ENCODE data around the gene DNAL4.
"Not testable (repeated sequence)": the region's sequence is repeated elsewhere in the genome, so short reads cannot be mapped to it uniquely, and the experiment has no call there.

The DNAL4 gene

GRCh38 chr22:38826801-38827200, 32.9 kb upstream of the DNAL4 start:
- DNase-seq = no peak

GRCh38 chr22:38826386-38826785, 32.4 kb upstream of the DNAL4 start:
- no peak for DNase-seq

DNA sequence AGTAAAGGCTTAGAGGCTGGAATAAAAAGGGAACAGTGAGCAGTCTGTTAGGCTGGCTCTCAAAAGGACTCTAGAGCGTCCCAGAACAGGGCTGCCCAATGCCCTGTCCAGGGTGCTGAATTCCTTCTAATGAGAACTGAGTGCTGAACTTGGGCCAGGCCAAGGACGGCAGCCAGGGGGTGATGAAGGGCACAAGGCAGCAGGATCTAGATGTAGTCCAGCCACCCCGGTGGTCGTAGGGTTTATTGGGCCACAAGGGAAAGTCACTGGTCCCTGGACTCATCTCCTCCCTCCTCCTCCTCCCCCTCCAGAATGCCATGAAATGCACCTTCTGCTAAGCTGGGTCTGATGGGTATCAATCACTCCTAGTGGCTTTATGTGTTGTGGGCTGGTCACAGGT, 30.6 kb upstream of the DNAL4 start:
- DNase-seq = peak; percentile 78

DNA sequence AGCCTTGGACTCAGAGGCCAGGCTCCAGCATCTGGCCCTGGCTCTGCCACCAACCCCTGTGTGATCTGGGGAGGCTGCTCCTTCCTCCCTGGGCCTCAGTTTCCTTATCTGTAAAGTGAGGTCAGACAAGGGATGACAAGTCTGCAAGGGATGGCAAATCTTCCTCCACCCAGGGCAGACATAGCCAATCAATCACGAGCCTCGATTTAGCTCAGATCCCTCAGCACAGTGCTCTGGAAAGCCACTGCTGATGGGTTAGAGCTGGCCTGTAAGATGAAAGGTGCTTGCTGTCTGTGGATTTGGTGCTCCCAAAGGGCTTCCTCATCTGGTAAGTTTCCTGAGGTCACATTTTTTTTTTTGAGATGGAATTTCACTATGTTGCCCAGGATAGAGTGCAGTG, 29.7 kb upstream of the DNAL4 start:
- no peak for DNase-seq

DNA sequence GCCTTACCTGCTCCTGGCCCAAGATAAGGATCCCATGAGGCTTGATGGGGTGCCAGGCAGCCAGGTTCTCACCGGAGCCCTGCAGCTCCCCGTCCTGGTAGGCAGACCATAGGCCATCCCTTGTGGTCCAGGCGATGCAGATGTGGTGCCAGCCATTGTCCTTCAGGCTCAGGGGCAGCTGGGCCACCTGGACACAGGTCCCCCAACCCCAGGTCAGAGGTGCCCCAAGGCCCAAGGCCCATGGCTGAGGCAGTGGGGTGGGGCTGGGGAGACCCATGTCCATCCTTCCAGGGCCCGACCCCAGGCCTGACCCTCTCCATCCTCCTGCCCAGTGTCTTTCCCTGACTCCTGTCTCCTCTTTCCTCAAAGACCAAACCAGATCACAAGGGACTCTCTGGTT, 29.1 kb upstream of the DNAL4 start:
- no peak for DNase-seq

DNA sequence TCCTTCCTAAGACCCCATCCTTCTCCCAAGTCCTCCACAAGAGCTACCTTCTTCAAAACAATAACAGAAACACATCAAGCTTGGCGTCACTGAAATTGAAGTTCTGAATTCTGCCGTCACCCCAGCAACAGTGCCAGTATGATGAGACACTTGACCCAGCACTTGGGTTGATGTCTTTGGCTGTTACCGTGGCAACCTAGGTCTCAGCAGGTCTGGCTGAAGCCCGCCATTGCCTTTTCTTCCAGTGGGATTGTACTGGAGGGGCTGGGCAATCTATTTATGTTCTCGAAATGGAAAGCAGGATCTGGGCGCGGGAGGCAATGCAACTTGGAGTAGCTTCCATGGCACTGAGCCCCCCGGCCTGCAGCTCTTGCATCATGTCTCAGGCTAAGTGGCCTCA, 26.1 kb upstream of the DNAL4 start:
- no peak for DNase-seq

DNA sequence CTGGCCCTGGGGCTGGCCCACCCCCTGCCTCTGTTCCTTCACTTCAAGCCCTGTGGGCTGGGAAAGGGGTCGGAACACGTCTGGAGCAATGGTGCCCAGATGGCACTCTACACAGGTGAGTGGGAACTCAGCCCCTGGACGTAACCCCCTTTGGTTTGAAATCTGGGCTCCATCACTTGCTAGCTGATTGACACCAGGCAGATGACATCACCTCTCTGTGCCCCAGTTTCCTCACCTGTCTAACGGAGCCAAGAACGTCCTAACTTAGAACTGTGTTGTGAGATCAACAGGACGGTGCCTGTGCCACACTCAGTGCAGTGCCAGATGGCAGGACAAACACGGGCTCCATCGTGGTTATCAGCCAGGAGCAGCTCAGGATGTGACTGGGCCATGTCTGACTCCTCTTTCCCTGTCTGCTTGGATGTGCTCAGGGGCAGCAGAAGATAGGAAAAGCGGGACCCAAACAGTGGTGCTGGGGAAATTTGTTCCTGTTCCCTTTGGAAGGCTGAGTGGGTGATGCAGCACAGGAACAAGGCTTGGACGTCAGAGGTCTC, 25.5 kb upstream of the DNAL4 start:
- DNase-seq = no peak

- no peak for DNase-seq
Measured at GRCh38 chr22:38817196-38817595, 23.3 kb upstream of the DNAL4 start.

- no peak for DNase-seq
Measured at GRCh38 chr22:38815842-38816241, 21.9 kb upstream of the DNAL4 start.

DNA sequence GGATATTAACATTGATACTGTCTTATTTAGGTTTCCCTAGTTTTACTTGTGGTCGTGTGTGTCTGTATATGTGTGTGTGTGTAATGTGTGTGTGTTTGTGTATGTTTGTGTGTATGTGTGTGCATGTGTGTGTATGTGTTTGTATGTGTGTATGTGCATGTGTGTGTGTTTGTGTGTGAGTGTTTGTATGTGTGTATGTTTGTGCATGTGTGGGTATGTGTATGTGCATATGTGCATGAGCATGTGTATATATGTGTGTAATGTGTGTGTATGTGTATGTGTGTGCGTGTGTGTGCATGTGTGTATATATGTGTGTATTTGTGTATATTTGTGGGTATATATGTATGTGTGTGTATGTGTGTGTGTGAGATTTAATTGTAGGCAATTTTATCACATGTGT, 17.3 kb upstream of the DNAL4 start:
- DNase-seq = no peak

GRCh38 chr22:38805041-38805593, 11.2 kb upstream of the DNAL4 start:
- DNase-seq = not testable (repeated sequence)

GRCh38 chr22:38802671-38803121, 8.8 kb upstream of the DNAL4 start:
- DNase-seq = no peak

DNA sequence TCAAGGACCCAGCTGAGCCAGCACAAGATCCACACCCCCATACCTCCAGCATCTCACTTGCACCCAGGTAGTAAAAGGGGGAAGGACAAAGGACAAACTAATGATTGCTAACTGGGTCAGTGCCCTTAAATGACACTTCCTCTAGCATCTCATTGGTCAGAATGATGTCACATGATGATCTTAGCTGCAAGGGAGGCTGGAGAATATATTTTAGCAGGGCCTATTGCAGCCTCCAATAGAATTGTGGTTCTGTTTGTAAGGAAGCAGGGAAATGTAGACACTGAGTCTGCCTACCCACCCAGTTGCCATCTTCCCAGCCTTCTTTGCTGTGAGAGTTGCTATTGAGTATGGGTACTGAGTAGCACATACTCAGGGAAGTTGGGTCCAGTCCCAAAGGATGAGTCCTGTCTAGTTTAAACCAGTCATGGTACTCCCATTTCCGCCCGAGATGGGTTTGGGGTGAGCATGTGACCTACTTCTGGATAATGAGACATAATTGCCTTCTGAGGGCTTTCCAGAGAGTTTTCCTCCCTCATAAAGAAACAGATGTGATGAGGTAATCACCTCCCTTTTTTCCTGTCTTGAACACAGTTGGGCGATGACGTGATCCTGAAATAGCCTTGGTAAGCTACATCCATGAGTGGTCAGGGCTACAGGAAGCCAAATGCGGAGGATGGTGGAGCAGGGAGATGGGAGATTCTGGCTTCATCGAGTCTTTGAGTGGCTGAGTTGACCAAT, 5.5 kb upstream of the DNAL4 start:
- DNase-seq = no peak

DNA sequence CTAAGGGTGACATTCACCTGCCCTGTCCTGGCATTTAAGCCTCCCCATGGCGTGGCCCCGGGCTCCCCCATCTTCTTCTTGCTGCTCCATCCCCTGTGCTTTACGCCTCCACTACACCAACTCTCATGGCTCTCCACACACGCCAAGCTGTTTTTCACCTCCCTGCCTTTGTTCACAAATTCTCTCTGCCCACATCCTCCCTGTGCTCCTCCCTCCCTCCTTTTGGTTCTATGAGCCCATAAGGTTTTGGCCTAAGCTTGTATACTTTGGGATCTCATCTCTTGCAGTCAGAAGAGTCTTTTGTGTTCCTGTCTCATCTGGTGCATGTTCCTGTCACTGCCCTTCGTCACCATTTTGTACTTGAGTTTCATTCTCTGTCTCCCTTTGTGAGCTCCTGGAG, 4.6 kb upstream of the DNAL4 start:
- DNase-seq = no peak

DNA sequence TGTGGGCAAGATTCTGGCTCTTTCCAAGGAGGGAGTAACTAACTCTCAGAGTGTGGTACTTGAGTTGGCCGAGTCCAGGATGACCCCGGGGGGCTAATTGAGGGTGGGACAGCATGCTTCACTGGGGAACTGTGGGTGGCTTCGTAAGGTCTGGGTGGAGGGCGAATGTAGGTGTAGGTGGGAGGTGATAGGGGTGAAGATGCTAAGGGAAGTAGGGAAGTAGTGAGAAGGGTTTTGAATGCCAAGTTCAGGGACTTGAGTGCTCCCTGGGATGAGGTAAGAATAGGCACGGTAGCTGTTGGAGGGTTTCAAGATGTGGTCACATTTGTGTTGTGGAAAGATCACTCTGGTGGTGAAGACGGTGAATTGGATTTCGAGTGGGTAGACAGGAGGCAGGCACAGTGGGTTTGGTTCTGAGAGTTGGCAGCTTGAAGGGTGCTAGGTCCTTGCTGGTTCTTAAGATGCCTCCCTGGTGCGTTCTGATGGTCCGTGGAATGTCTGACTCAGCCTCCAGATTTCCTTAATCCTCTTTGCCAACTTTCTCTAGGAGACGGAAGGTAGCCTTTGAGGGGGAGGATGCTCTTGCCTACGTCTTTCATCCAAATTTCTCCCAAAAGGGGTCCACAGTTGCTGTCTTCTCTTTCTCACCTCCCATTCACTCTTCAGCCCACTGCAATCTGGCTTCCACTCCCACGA, 2.5 kb upstream of the DNAL4 start:
- DNase-seq = no peak

- no peak for DNase-seq
Measured at GRCh38 chr22:38795569-38795968, 1.6 kb upstream of the DNAL4 start.

- no peak for DNase-seq
Measured at GRCh38 chr22:38793317-38793716, 626 bp downstream of the DNAL4 start.

DNA sequence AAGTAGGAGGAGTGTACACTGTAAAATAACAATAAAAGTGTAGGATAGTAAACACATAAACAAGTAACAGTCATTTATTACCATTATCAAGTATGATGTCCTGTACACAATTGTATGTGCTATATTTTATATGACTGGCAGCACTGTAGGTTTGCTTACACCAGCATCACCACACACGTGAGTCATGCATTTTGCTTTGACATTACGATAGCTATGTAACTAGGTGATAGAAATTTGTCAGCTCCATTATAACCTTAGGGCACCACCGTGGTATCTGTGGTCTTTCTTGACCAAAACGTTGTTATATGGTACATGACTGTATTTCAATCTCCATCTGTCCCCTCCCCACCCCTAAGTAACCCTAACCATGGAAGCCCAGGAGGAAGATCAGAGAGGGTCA, 1.1 kb downstream of the DNAL4 start:
- no peak for DNase-seq

GRCh38 chr22:38789606-38790005, 4.3 kb downstream of the DNAL4 start:
- no peak for DNase-seq

DNA sequence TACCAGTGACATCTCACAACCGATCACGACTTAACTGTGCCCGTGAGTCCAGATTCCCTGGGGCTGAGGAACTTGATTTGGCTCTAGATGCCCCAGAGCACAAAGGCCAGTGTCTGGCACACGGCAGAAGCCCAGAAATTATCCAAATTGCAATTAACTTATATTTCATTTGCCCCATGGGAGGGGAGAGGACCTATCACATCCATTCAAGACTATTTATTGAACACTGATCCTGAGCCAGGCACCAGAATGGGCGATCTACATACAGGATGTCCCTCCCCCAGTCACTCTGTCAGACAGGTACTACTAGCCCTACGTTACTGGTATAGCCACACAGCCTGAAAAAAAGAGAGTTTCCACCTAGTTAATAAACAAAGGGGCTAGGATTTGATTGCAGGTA, 5.1 kb downstream of the DNAL4 start:
- DNase-seq = no peak

DNA sequence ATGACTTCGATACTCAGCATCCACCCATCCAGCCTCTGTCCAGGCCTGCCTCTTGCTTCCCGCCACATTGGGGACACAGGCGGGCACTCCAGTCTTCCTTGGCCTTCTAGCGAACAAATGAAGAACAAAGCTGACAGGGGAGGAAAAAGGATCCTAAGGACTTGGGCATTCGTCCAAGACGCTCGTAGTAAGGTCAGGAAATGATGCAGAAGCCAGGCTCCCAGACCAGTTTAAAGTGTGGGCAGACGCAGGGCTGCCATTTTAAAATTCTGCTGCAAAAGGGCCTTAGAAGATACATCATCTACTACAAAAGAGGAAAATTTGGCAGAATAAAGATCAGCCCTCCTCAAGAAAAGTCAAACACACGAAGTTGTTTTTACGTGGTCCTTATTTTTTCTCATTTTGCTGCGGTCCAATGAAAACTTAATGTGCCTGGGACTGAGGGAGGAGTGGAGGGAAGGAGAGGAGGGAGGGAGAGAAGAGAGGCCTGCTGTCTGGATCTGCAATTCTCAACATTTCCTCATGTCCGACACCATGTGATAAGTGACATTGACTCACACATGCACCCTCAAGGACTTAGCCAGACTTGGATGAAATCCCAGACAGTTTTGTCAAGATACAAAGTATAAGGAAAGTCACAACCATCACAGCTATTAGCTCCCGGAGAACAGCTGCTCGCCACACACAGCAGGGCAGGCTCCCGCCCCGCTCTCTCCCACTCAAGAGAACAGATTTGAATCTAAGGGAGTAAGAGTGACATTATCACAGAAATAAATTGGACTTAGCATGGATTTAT, 5.7 kb downstream of the DNAL4 start:
- peak; percentile 35 for DNase-seq

- no peak for DNase-seq
Measured at GRCh38 chr22:38786631-38787030, 7.3 kb downstream of the DNAL4 start.

- DNase-seq = no peak
Measured at GRCh38 chr22:38784856-38785255, 9.1 kb downstream of the DNAL4 start.

Measured in suppressor macrophage treated with lipopolysaccharide for 4 hours (primary cell).